PC-3 (cell line): Measurements from ENCODE around the gene SUMO2. TPM values are rescaled to one million over a fixed set of nuclear protein-coding genes. Genes with fewer than 3 reads are reported as not detected.

ENCODE experiments used
- ATAC-seq: fragments of 200-7000 bp; cut with Tn5 transposase; 2 replicates; pipeline ENCODE4 v1.9.1; 2020; ENCODE audit warnings: mild to moderate bottlenecking, moderate library complexity
- BruUV-seq: library from RNA; stranded (reverse); fragments of 400-500 nt; replicated peaks from 2 replicates; lab custom pipeline; 2021; lab: Mats Ljungman, UMichigan
- CTCF ChIA-PET: fragments of 300-600 bp; sonication (Branson Sonifier 250); formaldehyde crosslinking; loops from one replicate; lab custom pipeline; 2022; ENCODE audit warnings: antibody characterized with exemption; lab: Charles Lee
- POLR2A ChIA-PET: fragments of 300-600 bp; sonication (Branson Sonifier 250); formaldehyde crosslinking; loops from one replicate; lab custom pipeline; 2022; ENCODE audit warnings: antibody characterized with exemption; ENCODE audit not compliant: unreplicated experiment; lab: Charles Lee
- DNase-seq: peaks from one replicate; pipeline ENCODE4 v3.0.0-alpha.2; 2015
- H2AFZ ChIP-seq: fragments of 300-600 bp; sonication (generic); 2 replicates; pipeline ENCODE4 v1.6.0; 2016; ENCODE audit warnings: antibody characterized with exemption, low read length
- H3F3A ChIP-seq: fragments of 300-600 bp; sonication (generic); one replicate; pipeline ENCODE4 v1.6.0; 2017; ENCODE audit warnings: antibody characterized with exemption, low read length, control low read depth, mild to moderate bottlenecking; ENCODE audit not compliant: unreplicated experiment
- H3K27ac ChIP-seq: fragments of 300-600 bp; sonication (generic); 2 replicates; pipeline ENCODE4 v1.5.1; 2016; ENCODE audit warnings: mild to moderate bottlenecking, low read length
- H3K27me3 ChIP-seq: fragments of 300-600 bp; sonication (generic); 2 replicates; pipeline ENCODE4 v1.6.1; 2016; ENCODE audit warnings: low read length, mixed read lengths
- H3K36me3 ChIP-seq: fragments of 300-600 bp; sonication (generic); 2 replicates; pipeline ENCODE4 v1.6.1; 2016; ENCODE audit warnings: low read depth, mixed run types, low read length, mixed read lengths
- H3K4me1 ChIP-seq: fragments of 300-600 bp; sonication (generic); 2 replicates; pipeline ENCODE4 v1.5.1; 2016; ENCODE audit warnings: low read length; ENCODE audit not compliant: insufficient read depth
- H3K4me2 ChIP-seq: fragments of 300-600 bp; sonication (generic); 2 replicates; pipeline ENCODE4 v1.6.0; 2016; ENCODE audit warnings: low read length
- H3K4me3 ChIP-seq: fragments of 300-600 bp; sonication (generic); 2 replicates; pipeline ENCODE4 v1.5.1; 2016; ENCODE audit warnings: mild to moderate bottlenecking, low read length, mixed read lengths
- H3K79me2 ChIP-seq: fragments of 300-600 bp; sonication (generic); 2 replicates; pipeline ENCODE4 v1.6.1; 2017; ENCODE audit warnings: low read length, mixed read lengths
- H3K9ac ChIP-seq: fragments of 300-600 bp; sonication (generic); 2 replicates; pipeline ENCODE4 v1.6.0; 2016; ENCODE audit warnings: mild to moderate bottlenecking, low read length
- H3K9me2 ChIP-seq: fragments of 300-600 bp; sonication (generic); replicated peaks from 2 replicates; pipeline ENCODE4 v1.6.1; 2016; ENCODE audit warnings: mixed run types, low read length, mixed read lengths
- H3K9me3 ChIP-seq: fragments of 300-600 bp; sonication (generic); 2 replicates; pipeline ENCODE4 v1.6.1; 2016; ENCODE audit warnings: low read length, mixed read lengths
- H4K20me1 ChIP-seq: fragments of 300-600 bp; sonication (generic); 2 replicates; pipeline ENCODE4 v1.6.1; 2016; ENCODE audit warnings: low read length, mixed read lengths
- CTCF ChIP-seq: fragments of 300-600 bp; sonication (generic); conservative IDR thresholded peaks from 2 replicates; pipeline ENCODE4 v1.5.1; 2017; ENCODE audit warnings: antibody characterized with exemption, low read depth, mild to moderate bottlenecking, low read length
- EZH2 ChIP-seq: fragments of 300-600 bp; sonication (generic); IDR thresholded peaks from one replicate; pipeline ENCODE4 v1.6.1; 2017; ENCODE audit warnings: antibody characterized with exemption, mild to moderate bottlenecking, low read length; ENCODE audit not compliant: unreplicated experiment
- EZH2phosphoT487 ChIP-seq: fragments of 300-600 bp; sonication (generic); IDR thresholded peaks from 2 replicates; pipeline ENCODE4 v1.6.1; 2018; ENCODE audit warnings: mild to moderate bottlenecking, antibody characterized with exemption, low read length, borderline replicate concordance
- intact Hi-C: fragments of 100-400 bp; cut with micrococcal nuclease; formaldehyde crosslinking; loops from 2 replicates; pipeline ENCODE4 v1.9.0; 2023
- total RNA-seq: library from RNA; depleted of rRNA; stranded (reverse); fragments of >200 nt; gene quantifications from 2 replicates; pipeline ENCODE4 v1.2.3, GENCODE V29; 2014

Gene SUMO2
- total RNA-seq, 1 experiment from 2014 or later: 282 TPM

- intact Hi-C loops: loop anchor here (1.0 to 5.0 kb wide), 2 partner anchors 17 to 71 kb away; no protein-coding TSS in a partner anchor
- Histone ChIP-seq H3K27me3 (no peaks in the 10 kb centered on the region), H4K20me1 (no peaks in the 10 kb centered on the region), H3K9ac (peak within 1 kb of the TSS; percentile 89), H3K9me2 (no peaks in the 10 kb centered on the region), H3K27ac (peak within 1 kb of the TSS; percentile 85), H3K4me2 (peak within 1 kb of the TSS; percentile 93), H3K79me2 (peaks cover 49% of the 10 kb centered on the region), H3K9me3 (no peaks in the 10 kb centered on the region), H3K36me3 (peaks cover 24% of the 10 kb centered on the region), H3K4me1 (peaks cover 29% of the 10 kb centered on the region), H3K4me3 (peak within 1 kb of the TSS; percentile 72), H3F3A (peaks cover 20% of the 10 kb centered on the region), H2AFZ (peak within 1 kb of the TSS; percentile 74)
- no TSS peak for BruUV-seq
- TF ChIP-seq EZH2 (no peak), EZH2phosphoT487 (no peak), CTCF (peak; percentile 77)
- peak; percentile 76 for DNase-seq
- CTCF ChIA-PET: interaction anchor here (0.6 to 1.9 kb wide), 8 partner anchors 8 to 234 kb away, joined by 3 to 24 read pairs (median 5); partner anchors contain the start of gene MIF4GD
- peak; percentile 68 for ATAC-seq
- POLR2A ChIA-PET: interaction anchor here (0.6 to 1.3 kb wide), 3 partner anchors 28 to 1838 kb away, joined by 5 to 8 read pairs (median 6); no protein-coding TSS in a partner anchor
These were observed 51.3 kb downstream of the SUMO2 start, which contains the start of gene NT5C for GRCh38 chr17:75131278-75132017. NT5C (minus strand) TSS chr17:75131742; CDS start chr17:75131707, 35 bp downstream.

- peaks cover 18% of the 10 kb centered on the region for H3K36me3 ChIP-seq
- H2AFZ ChIP-seq: peak overlapping the region; percentile 74
- CTCF ChIA-PET: interaction anchor here (0.6 to 1.9 kb wide), 7 partner anchors 8 to 233 kb away, joined by 3 to 24 read pairs (median 4); partner anchors contain the start of gene MIF4GD
- no peaks in the 10 kb centered on the region for H3K9me2 ChIP-seq
- no peaks in the 10 kb centered on the region for H4K20me1 ChIP-seq
- peaks cover 34% of the 10 kb centered on the region for H3K4me1 ChIP-seq
- ATAC-seq: peak; percentile 50
- peak; percentile 73 for DNase-seq
- peak overlapping the region; percentile 93 for H3K4me2 ChIP-seq
- POLR2A ChIA-PET: interaction anchor here (0.6 to 1.3 kb wide), 3 partner anchors 28 to 1837 kb away, joined by 5 to 8 read pairs (median 6); no protein-coding TSS in a partner anchor
- TF ChIP-seq EZH2 (no peak), CTCF (peak; percentile 70), EZH2phosphoT487 (no peak)
- H3K79me2 ChIP-seq: peaks cover 56% of the 10 kb centered on the region
- peak overlapping the region; percentile 85 for H3K27ac ChIP-seq
- BruUV-seq: TSS peak; percentile 57
- H3F3A ChIP-seq: peaks cover 14% of the 10 kb centered on the region
- H3K4me3 ChIP-seq: peak overlapping the region; percentile 72
- H3K9me3 ChIP-seq: no peaks in the 10 kb centered on the region
- intact Hi-C loops: loop anchor here (1.0 to 5.0 kb wide), 2 partner anchors 16 to 72 kb away; no protein-coding TSS in a partner anchor
- H3K27me3 ChIP-seq: no peaks in the 10 kb centered on the region
- peak overlapping the region; percentile 89 for H3K9ac ChIP-seq
These were observed 52.0 kb downstream of the SUMO2 start for GRCh38 chr17:75130632-75131277.
